Cardiac atrium fibroblast (primary cell): ENCODE results near the gene ARHGDIA. TPM values are rescaled to one million over a fixed set of nuclear protein-coding genes. Genes with fewer than 3 reads are reported as not detected.

Experiments
- total RNA-seq: library from RNA; depleted of rRNA; stranded (reverse); fragments of >200 nt; gene quantifications from 2 replicates; pipeline ENCODE4 v1.2.3, GENCODE V29; 2015

The ARHGDIA gene
- total RNA-seq, result 303 and 339 TPM in 2 replicates

GRCh38 chr17:81870981-81871386 is at the start of gene ARHGDIA:
ARHGDIA (minus strand) TSS chr17:81871337; CDS start chr17:81869930, 1,407 bp downstream.

GRCh38 chr17:81917565-81918332 is 46.6 kb upstream of the ARHGDIA start, which contains the start of gene SIRT7:
SIRT7 (minus strand) TSS chr17:81918176; CDS start chr17:81918131, 45 bp downstream.

DNA sequence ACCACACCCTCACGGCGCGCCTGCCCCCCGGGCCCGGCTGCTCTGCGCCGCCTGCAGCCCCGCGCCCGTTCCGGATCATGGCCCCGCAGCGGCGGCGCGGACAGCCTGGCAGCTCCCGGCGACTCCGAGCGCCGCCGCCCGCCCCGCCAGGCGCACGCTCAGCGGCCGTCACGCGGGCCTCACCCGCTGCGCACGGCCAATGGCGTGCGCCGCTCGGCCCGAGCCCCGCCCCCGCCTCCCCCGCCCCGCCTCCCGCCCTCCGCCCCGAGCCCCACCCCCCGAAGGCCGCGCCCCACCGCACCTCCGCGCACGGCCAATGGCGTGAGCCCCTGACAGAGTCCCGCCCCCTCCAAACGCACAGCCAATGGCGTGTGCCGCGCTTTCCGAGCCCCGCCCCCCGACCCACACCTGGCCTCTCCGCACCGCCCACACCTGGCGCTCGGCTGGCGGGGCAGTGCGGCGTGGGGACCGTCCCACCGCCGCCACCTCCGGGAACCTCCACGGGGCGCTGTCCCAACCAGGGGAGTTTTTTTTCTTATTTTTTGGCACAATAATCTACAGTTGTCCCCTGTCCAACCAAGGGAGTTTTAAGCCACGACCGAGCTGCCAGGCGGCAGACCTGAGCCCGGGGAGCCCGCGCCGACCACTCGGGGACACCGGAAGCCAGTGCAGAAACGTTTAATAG is 40.3 kb upstream of the ARHGDIA start, which contains the start of gene PCYT2:
Gene PCYT2 (minus strand): TSS at position 123 of the 685 bp plus-strand sequence. CDS start 44 bp downstream, at position 79.

DNA sequence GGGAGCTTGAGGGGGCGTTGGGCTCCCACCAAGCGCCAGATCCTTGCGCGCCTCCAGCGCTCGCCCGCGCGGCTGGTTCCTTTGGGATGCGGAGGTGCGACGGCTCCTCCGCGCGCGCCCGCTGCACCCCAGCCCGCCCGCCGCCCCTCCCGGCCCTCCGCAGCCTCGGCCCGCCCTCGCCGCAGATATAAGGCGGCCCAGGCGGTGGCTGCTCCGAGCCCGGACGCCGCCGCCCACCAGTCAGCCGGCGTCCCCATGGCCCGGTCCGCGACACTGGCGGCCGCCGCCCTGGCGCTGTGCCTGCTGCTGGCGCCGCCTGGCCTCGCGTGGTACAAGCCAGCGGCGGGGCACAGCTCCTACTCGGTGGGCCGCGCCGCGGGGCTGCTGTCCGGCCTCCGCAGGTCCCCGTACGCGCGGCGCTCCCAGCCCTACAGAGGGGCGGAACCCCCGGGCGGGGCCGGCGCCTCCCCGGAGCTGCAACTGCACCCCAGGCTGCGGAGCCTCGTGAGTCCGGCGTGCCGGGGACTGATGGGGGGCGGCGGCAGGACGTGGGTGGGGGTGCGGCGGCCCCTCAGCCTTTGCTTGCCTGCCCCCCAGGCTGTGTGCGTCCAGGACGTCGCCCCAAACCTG is 31.0 kb upstream of the ARHGDIA start, which contains the start of gene NPB:
Gene NPB (plus strand): TSS at position 216 of the 630 bp plus-strand sequence. CDS start 40 bp downstream, at position 256.

DNA sequence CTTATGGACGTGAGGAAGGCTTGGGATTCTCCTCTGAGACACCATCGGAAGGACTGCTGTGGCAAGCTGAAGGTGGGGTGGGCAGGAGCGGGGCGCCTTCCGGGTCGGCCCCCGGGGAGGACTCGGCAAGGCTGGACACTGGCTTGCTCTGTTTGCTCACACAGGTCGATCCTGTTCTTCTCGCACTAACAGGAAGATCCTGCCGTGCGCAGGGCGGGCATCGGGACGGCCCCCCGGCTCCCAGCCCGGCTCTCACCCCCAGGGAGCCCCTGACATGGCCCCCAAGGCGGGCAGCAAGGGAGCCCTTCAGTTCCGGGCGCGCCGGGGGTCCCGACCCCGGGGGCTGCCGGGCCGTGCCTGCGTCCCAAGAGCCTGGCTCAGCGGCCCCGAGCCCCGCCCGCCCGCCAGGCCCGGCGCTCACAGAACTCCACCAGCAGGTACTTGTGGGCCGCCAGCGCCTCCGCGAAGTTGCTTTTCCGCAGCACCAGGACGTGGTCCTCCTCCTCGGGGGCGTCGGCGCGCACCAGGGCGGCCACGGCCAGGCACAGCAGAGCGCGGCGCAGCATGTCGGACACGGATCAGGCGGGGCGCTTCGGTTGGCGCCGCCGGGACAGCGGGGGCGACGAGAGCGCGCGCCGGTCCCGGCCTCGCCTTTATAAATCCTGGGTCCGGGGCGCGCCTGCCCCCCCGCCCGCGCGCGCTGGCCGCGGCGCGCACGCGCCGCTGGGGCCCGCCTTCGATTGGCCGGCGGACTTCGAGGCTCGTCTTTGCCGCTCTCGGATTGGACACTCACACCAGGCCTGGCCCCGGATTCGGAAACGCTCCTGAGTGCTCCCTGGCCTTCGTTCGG is 11.0 kb downstream of the ARHGDIA start, which contains the start of gene P4HB:
Gene P4HB (minus strand): TSS at position 630 of the 850 bp plus-strand sequence. CDS start 64 bp downstream, at position 566.

DNA sequence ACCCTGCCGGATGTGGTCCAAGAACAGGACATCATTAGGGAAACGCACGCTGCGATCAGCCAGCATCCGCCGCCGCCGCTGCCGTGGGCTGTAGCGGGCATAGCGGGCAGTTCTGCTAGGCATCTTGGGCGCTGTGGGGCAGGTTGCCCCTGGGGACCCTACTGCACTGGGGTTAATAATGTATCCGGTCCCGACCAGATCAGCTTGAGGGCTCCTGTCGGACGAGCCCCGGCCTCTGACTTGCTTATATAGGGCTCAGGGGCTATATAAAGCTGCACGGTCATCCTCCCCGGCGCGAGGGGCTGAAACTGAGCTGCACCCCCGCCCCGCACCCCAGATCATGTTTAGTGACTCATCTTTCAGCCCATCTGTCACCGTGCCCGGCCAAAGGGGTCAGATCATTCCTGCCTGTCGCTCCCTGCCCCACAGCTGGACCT is 36.3 kb downstream of the ARHGDIA start, which contains the start of gene PPP1R27:
Gene PPP1R27 (minus strand): TSS at position 220 of the 437 bp plus-strand sequence. CDS start 97 bp downstream, at position 123.

GRCh38 chr17:81833160-81833920 is 37.8 kb downstream of the ARHGDIA start, which contains the start of gene MCRIP1:
MCRIP1 (minus strand) TSS chr17:81833291; CDS start chr17:81824506, 8,785 bp downstream.

Other genes starting within 250 kb of the ARHGDIA start
- gene NPLOC4, start 234.2 kb downstream of the ARHGDIA start, total RNA-seq, result 47.5 and 50.4 TPM in 2 replicates
- 0.49 and 0.72 TPM in 2 replicates for gene TSPAN10, start 234.1 kb downstream of the ARHGDIA start, total RNA-seq
- gene PDE6G, start 214.8 kb downstream of the ARHGDIA start, total RNA-seq, result not detected in 2 replicates
- 52.0 and 55.6 TPM in 2 replicates for gene OXLD1, start 204.7 kb downstream of the ARHGDIA start, total RNA-seq
- 10.9 and 30.5 TPM in 2 replicates for gene CCDC137, start 204.6 kb downstream of the ARHGDIA start, total RNA-seq
- 41.5 and 45.0 TPM in 2 replicates for gene ARL16, start 187.5 kb downstream of the ARHGDIA start, total RNA-seq
- 74.9 and 84.9 TPM in 2 replicates for gene HGS, start 187.3 kb downstream of the ARHGDIA start, total RNA-seq
- gene MRPL12, start 168.0 kb downstream of the ARHGDIA start, total RNA-seq, result 45.7 and 65.5 TPM in 2 replicates
- gene SLC25A10, start 159.1 kb downstream of the ARHGDIA start, total RNA-seq, result 11.8 and 12.3 TPM in 2 replicates
- not detected in 2 replicates for gene GCGR, start 67.2 kb downstream of the ARHGDIA start, total RNA-seq
- 79.1 and 107 TPM in 2 replicates for gene MCRIP1, start 38.0 kb downstream of the ARHGDIA start, total RNA-seq
- gene PPP1R27, start 36.3 kb downstream of the ARHGDIA start, total RNA-seq, result not detected in 2 replicates
- gene P4HB, start 10.8 kb downstream of the ARHGDIA start, total RNA-seq, result 3,334 and 3,459 TPM in 2 replicates
- gene ALYREF, start 20.2 kb upstream of the ARHGDIA start, total RNA-seq, result 55.6 and 108 TPM in 2 replicates
- 195 and 225 TPM in 2 replicates for gene ANAPC11, start 20.4 kb upstream of the ARHGDIA start, total RNA-seq
- gene NPB, start 30.9 kb upstream of the ARHGDIA start, total RNA-seq, result 6.6 TPM in 1 of 2 replicates, not detected in the other
- gene PCYT2, start 40.1 kb upstream of the ARHGDIA start, total RNA-seq, result 28.3 and 50.5 TPM in 2 replicates
- 13.1 and 14.3 TPM in 2 replicates for gene SIRT7, start 46.8 kb upstream of the ARHGDIA start, total RNA-seq
- gene MAFG, start 56.4 kb upstream of the ARHGDIA start, total RNA-seq, result 12.8 and 18.1 TPM in 2 replicates
- 155 and 219 TPM in 2 replicates for gene PYCR1, start 66.0 kb upstream of the ARHGDIA start, total RNA-seq
- gene MYADML2, start 75.9 kb upstream of the ARHGDIA start, total RNA-seq, result not detected in 2 replicates
- not detected in 2 replicates for gene NOTUM, start 89.8 kb upstream of the ARHGDIA start, total RNA-seq
- 14.3 and 17.8 TPM in 2 replicates for gene ASPSCR1, start 106.3 kb upstream of the ARHGDIA start, total RNA-seq
- gene CENPX, start 151.5 kb upstream of the ARHGDIA start, total RNA-seq, result 69.9 and 77.9 TPM in 2 replicates
- gene LRRC45, start 152.0 kb upstream of the ARHGDIA start, total RNA-seq, result 7.9 and 8.8 TPM in 2 replicates
- gene RAC3, start 160.3 kb upstream of the ARHGDIA start, total RNA-seq, result 32.6 and 38.8 TPM in 2 replicates
- 83.4 and 156 TPM in 2 replicates for gene DCXR, start 166.4 kb upstream of the ARHGDIA start, total RNA-seq
- 34.7 and 43.7 TPM in 2 replicates for gene RFNG, start 180.5 kb upstream of the ARHGDIA start, total RNA-seq
- gene GPS1, start 180.6 kb upstream of the ARHGDIA start, total RNA-seq, result 91.0 and 91.7 TPM in 2 replicates
- 33.0 and 34.7 TPM in 2 replicates for gene DUS1L, start 194.5 kb upstream of the ARHGDIA start, total RNA-seq
- gene FASN, start 226.9 kb upstream of the ARHGDIA start, total RNA-seq, result 80.9 and 170 TPM in 2 replicates